Lower lobe of right lung (tissue), 2 donors: ENCODE data around the gene RAC3. TPM values are rescaled to one million over a fixed set of nuclear protein-coding genes. Genes with fewer than 3 reads are reported as not detected.

ENCODE experiments used
- ATAC-seq, 2 donors: fragments of 200-7000 bp; cut with Tn5 transposase; one replicate each; pipeline ENCODE4 v1.9.1; 2020 to 2022; ENCODE audit warnings: mild to moderate bottlenecking in 2 of 2, moderate library complexity in 2 of 2
- DNase-seq: peaks from one replicate; pipeline ENCODE4 v3.0.0-alpha.2; 2020
- H3K27ac ChIP-seq: fragments of 200-600 bp; one replicate; pipeline ENCODE4 v1.8.0; 2022
- H3K27me3 ChIP-seq: fragments of 200-600 bp; one replicate; pipeline ENCODE4 v1.8.0; 2022; ENCODE audit warnings: low read depth
- H3K36me3 ChIP-seq: fragments of 200-600 bp; one replicate; pipeline ENCODE4 v1.8.0; 2022; ENCODE audit warnings: mild to moderate bottlenecking
- H3K4me1 ChIP-seq: fragments of 200-600 bp; one replicate; pipeline ENCODE4 v1.8.0; 2022
- H3K4me3 ChIP-seq: fragments of 200-600 bp; one replicate; pipeline ENCODE4 v1.8.0; 2022; ENCODE audit warnings: mild to moderate bottlenecking
- H3K9me3 ChIP-seq: fragments of 200-600 bp; one replicate; pipeline ENCODE4 v1.8.0; 2022
- CTCF ChIP-seq: fragments of 200-600 bp; IDR thresholded peaks from one replicate; pipeline ENCODE4 v1.8.0; 2022; ENCODE audit warnings: antibody characterized with exemption, mild to moderate bottlenecking
- intact Hi-C: fragments of 100-400 bp; cut with DNase I; formaldehyde crosslinking; loops from one replicate; pipeline ENCODE4 v1.11.0; 2022
- long read RNA-seq: library from polyadenylated mRNA; unstranded; transcript quantifications from one replicate; pipeline ENCODE4 v2.0.0, GENCODE V29; 2021
- total RNA-seq: library from RNA; stranded (reverse); fragmentation: NEBNext Ultra II Directional; extraction: Animal tissue kit (Norgen Biotek cat#: 25700); gene quantifications from one replicate; pipeline ENCODE4 v1.2.1, GENCODE V29; 2021
- donor health status: DM: no; HTN: yes; CAD: no; lungs with severe emphysema.

RAC3 gene
- 2.8 TPM for total RNA-seq
- long read RNA-seq = 0 reads

- H3K4me3 ChIP-seq = peak within 1 kb of the TSS; percentile 62
- DNase-seq = no peak
- H3K4me1 ChIP-seq = peaks cover 29% of the 10 kb centered on the region
- intact Hi-C loops = no loop called here
- peak; percentile 0 to 9 for ATAC-seq
- peak within 1 kb of the TSS; percentile 37 for H3K27ac ChIP-seq
- H3K27me3 ChIP-seq = peaks cover 8% of the 10 kb centered on the region
- no peaks in the 10 kb centered on the region for H3K9me3 ChIP-seq
- no peak for TF ChIP-seq CTCF
- no peaks in the 10 kb centered on the region for H3K36me3 ChIP-seq
Observed at GRCh38 chr17:82031303-82031884, at the start of gene RAC3. Gene RAC3, plus strand, starts transcription at chr17:82031678. Its CDS starts 84 bp downstream, at chr17:82031762.

DNA sequence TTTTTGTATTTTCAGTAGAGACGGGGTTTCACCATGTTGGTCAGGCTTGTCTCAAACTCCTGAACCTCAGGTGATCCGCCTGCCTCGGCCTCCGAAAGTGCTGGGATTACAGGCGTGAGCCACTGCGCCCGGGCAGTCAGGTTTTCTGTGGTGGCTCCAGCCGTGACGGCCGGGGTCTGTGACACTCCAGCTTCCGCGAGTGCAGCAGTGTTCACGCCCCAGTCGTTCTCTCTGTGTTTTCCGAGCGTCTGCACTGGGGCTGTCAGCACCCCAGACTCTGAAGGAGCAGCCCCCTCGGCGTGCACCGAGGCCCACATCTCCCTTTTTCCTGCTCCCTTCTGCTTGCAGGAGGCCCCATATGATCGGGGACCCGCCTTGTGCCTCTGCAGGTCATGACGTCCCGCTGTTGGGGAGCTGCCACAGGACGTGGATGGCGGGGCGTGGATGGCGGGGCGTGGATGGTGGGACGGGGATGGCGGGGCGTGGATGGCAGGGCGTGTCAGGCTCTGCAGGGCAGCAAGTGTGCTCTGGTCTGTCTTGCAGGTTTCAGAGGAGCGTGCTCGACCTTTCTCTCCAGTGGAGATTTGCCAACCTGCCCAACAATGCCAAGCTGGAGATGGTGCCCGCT, 48.4 kb upstream of the RAC3 start:
- no peak overlapping the region for H3K4me3 ChIP-seq
- TF ChIP-seq CTCF = no peak
- H3K36me3 ChIP-seq = peaks cover 45% of the 10 kb centered on the region
- intact Hi-C loops = no loop called here
- H3K27me3 ChIP-seq = no peaks in the 10 kb centered on the region
- DNase-seq = peak; percentile 30
- no peak for ATAC-seq
- H3K9me3 ChIP-seq = no peaks in the 10 kb centered on the region
- no peak overlapping the region for H3K27ac ChIP-seq
- peaks cover 27% of the 10 kb centered on the region for H3K4me1 ChIP-seq

DNA sequence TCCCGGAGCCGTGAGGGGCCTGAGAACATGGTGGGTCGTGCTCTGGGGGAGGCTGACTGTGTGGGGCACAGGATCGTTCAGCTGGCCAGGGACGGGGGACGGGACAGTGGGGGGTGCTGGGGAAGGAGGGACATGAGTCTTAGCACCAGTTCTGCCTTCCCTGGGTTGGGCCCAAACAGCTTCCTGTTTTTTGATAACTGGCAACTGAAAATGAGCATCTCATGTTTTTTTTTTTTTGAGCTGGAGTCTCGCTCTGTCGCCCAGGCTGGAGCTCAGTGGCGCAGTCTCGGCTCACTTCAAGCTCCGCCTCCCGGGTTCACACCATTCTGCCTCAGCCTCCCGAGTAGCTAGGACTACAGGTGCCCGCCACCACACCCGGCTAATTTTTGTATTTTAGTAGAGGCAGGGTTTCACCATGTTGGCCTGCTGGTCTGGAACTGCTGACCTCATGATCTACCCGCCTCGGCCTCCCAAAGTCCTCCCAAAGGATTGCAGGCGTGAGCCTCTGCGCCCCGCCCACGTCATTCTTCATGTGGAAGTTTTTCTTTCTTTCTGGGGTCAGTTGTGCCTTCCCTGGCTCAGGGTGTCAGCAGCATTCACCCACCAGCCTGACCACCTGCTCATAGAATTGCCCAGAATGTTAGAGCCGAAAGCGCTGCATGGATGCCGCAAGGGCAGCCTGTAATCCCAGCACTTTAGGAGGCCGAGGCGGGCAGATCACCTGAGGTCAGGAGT, 47.7 kb upstream of the RAC3 start:
- DNase-seq = peak; percentile 32
- Histone ChIP-seq H3K27ac (no peak overlapping the region), H3K27me3 (no peaks in the 10 kb centered on the region), H3K36me3 (peaks cover 45% of the 10 kb centered on the region), H3K4me3 (no peak overlapping the region), H3K4me1 (peaks cover 20% of the 10 kb centered on the region), H3K9me3 (no peaks in the 10 kb centered on the region)
- no peak for ATAC-seq
- TF ChIP-seq CTCF = no peak
- intact Hi-C loops = no loop called here

GRCh38 chr17:81984773-81985410, 46.6 kb upstream of the RAC3 start:
- intact Hi-C loops = no loop called here
- DNase-seq = no peak
- ATAC-seq = no peak
- no peak for TF ChIP-seq CTCF
- no peak overlapping the region for H3K4me3 ChIP-seq
- H3K36me3 ChIP-seq = peaks cover 37% of the 10 kb centered on the region
- H3K27ac ChIP-seq = no peak overlapping the region
- no peaks in the 10 kb centered on the region for H3K9me3 ChIP-seq
- peaks cover 14% of the 10 kb centered on the region for H3K4me1 ChIP-seq
- H3K27me3 ChIP-seq = no peaks in the 10 kb centered on the region

DNA sequence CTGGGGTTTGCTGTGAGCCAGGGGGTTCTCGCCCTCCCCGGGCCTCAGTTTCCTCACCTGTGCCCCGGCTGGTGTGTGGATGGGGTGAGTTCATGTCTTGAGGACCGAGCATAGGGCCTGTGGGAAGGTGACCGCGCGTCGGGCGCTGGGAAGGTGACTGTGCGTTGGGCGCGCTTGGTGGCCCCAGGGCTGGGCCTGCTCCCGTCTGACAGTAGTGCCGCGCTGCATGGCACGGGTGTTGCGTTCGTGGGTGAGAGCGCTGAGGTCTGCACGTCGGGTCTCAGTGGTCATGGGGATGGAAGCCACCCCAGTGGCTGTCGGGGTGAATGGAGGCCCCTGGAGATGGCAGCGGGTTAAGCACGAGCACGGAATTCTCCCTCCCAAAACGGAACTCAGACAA, 44.9 kb upstream of the RAC3 start:
- Histone ChIP-seq H3K4me1 (peaks cover 9% of the 10 kb centered on the region), H3K36me3 (peaks cover 33% of the 10 kb centered on the region), H3K9me3 (no peaks in the 10 kb centered on the region), H3K27ac (no peak overlapping the region), H3K4me3 (no peak overlapping the region), H3K27me3 (no peaks in the 10 kb centered on the region)
- TF ChIP-seq CTCF = no peak
- ATAC-seq (no peak), DNase-seq (no peak)
- intact Hi-C loops = no loop called here
